ENCODE data around the gene GPR18. TPM values are rescaled to one million over a fixed set of nuclear protein-coding genes. Genes with fewer than 3 reads are reported as not detected.

GPR18 gene
- total and polyA plus RNA-seq, 2 of the 13 experiments (the other 11 are each of a cell fraction or from before 2014, with no cell fraction given): not detected

GRCh38 chr13:99255271-99255670, 2.9 kb downstream of the GPR18 start:
- H3K4me3 ChIP-seq (replicated peaks in 1 of 3; ENCODE audit: insufficient read depth in 1 of 3, low read depth in 2 of 3, low read length in 3 of 3): no peak overlapping the region
- 95% methylated on average over 10 of the region's 10 CpGs for WGBS (ENCODE audit: low lambda C conversion rate)
- intact Hi-C loops (cut with micrococcal nuclease; ENCODE audit: unreplicated experiment) (no loop called here), in situ Hi-C loops (cut with HindIII; ENCODE audit: extremely low pct_ligation_motif_present, low pct_unique_long_range_greater_than_20kb) (no loop called here)
- BruUV-seq (replicated peaks): no TSS peak
- no peak overlapping the region for H3K4me2 ChIP-seq (ENCODE audit: low read depth, low read length)
- peaks cover 7% of the 10 kb centered on the region for H3K4me1 ChIP-seq (ENCODE audit: insufficient read depth, low read length)
- H3K36me3 ChIP-seq (replicated peaks in 1 of 2; ENCODE audit: control insufficient read depth in 1 of 2, insufficient read depth in 2 of 2, low read length in 2 of 2): peaks cover 7 to 12% of the 10 kb centered on the region in 2 experiments; a peak in 4 of 5 replicates
- H4K20me1 ChIP-seq (ENCODE audit: insufficient read depth, low read length): peaks cover under 1% of the 10 kb centered on the region; the same call in 1 of the 2 replicates
- FAIRE-seq (no peak), ATAC-seq (no peak), DNase-seq (ENCODE audit: low spot score) (no peak)
- ChIA-PET POLR2A (no interaction called here), CTCF (ENCODE audit: low intra/inter-chr PET ratio, low total read pairs) (no interaction called here)
- H2AFZ ChIP-seq (ENCODE audit: low read length): no peak overlapping the region
- TF ChIP-seq ZKSCAN1 (IDR thresholded peaks at IDR 0.05; ENCODE audit: low read length) (no peak), ZNF317 (CRISPR knock-in tag; IDR thresholded peaks at IDR 0.05) (no peak), ZNF629 (CRISPR knock-in tag; conservative IDR thresholded peaks at IDR 0.05) (no peak), ZNF207 (IDR thresholded peaks at IDR 0.05; ENCODE audit: borderline replicate concordance) (no peak), REPIN1 (CRISPR knock-in tag; IDR thresholded peaks at IDR 0.05; ENCODE audit: borderline replicate concordance, low read depth) (no peak), TFDP1 (CRISPR knock-in tag; IDR thresholded peaks at IDR 0.05; ENCODE audit: borderline replicate concordance) (no peak), HNRNPUL1 (IDR thresholded peaks at IDR 0.05; ENCODE audit: low read depth, low read length) (no peak), ZBTB44 (CRISPR knock-in tag; IDR thresholded peaks at IDR 0.05) (no peak), ZNF331 (CRISPR knock-in tag; IDR thresholded peaks at IDR 0.05) (no peak), STAG1 (CRISPR knock-in tag; IDR thresholded peaks at IDR 0.05) (no peak)
- no peaks in the 10 kb centered on the region for H3K9me3 ChIP-seq (ENCODE audit: low read length)
- no peaks in the 10 kb centered on the region for H3K27me3 ChIP-seq (ENCODE audit: control insufficient read depth in 1 of 2, insufficient read depth in 2 of 2, low read length in 2 of 2)
- H3K79me2 ChIP-seq (ENCODE audit: insufficient read depth, low read length): no peaks in the 10 kb centered on the region
- no peak overlapping the region for H3K27ac ChIP-seq (ENCODE audit: extremely low read length, insufficient read depth, low read length)
- H3K9ac ChIP-seq (ENCODE audit: insufficient read depth, low read depth, low read length): no peak overlapping the region
